A673 (cell line): Measurements from ENCODE around the gene YIF1B. TPM values are rescaled to one million over a fixed set of nuclear protein-coding genes. Genes with fewer than 3 reads are reported as not detected.
"Not testable (repeated sequence)": the region's sequence is repeated elsewhere in the genome, so short reads cannot be mapped to it uniquely, and the experiment has no call there.

ENCODE experiments used
- Bru-seq: library from RNA; stranded (reverse); fragments of 400-500 nt; gene quantifications from one replicate; lab custom pipeline; 2021; lab: Mats Ljungman, UMichigan
- BruChase-seq, 2 experiments: library from RNA; stranded (reverse); fragments of 400-500 nt; gene quantifications; one replicate each; lab custom pipeline; 2021; lab: Mats Ljungman, UMichigan
- BruUV-seq: library from RNA; stranded (reverse); fragments of 400-500 nt; replicated peaks from 2 replicates; lab custom pipeline; 2021; lab: Mats Ljungman, UMichigan
- CTCF ChIA-PET: fragments of 300-600 bp; sonication (Branson Sonifier 250); formaldehyde crosslinking; loops from one replicate; lab custom pipeline; 2022; ENCODE audit warnings: antibody characterized with exemption; lab: Charles Lee
- POLR2A ChIA-PET: fragments of 300-600 bp; sonication (Branson Sonifier 250); formaldehyde crosslinking; loops from one replicate; lab custom pipeline; 2022; ENCODE audit warnings: antibody characterized with exemption; ENCODE audit not compliant: low non-redundant PET; lab: Charles Lee
- DNase-seq: peaks from one replicate; pipeline ENCODE4 v3.0.0-alpha.2; 2015; ENCODE audit warnings: low spot score
- H3K27ac ChIP-seq: fragments of 200-600 bp; sonication (generic); 2 replicates; pipeline ENCODE4 v1.5.1; 2016; ENCODE audit warnings: mixed run types, low read depth, mild to moderate bottlenecking, mixed read lengths, antibody characterized with exemption, low read length; ENCODE audit not compliant: poor library complexity, severe bottlenecking
- H3K27me3 ChIP-seq: fragments of 200-600 bp; sonication (generic); replicated peaks from 2 replicates; pipeline ENCODE4 v1.6.1; 2017; ENCODE audit warnings: mixed run types, low read depth, mild to moderate bottlenecking, mixed read lengths, antibody characterized with exemption, low read length; ENCODE audit not compliant: insufficient read depth, poor library complexity
- H3K36me3 ChIP-seq: fragments of 200-600 bp; sonication (generic); 2 replicates; pipeline ENCODE4 v1.6.1; 2016; ENCODE audit warnings: mixed run types, mild to moderate bottlenecking, mixed read lengths, antibody characterized with exemption, low read length; ENCODE audit not compliant: insufficient read depth, poor library complexity, severe bottlenecking
- H3K4me1 ChIP-seq: fragments of 200-600 bp; sonication (generic); 2 replicates; pipeline ENCODE4 v1.6.1; 2017; ENCODE audit warnings: mixed run types, mild to moderate bottlenecking, mixed read lengths, antibody characterized with exemption, low read length; ENCODE audit not compliant: insufficient read depth, poor library complexity, severe bottlenecking
- H3K4me3 ChIP-seq: fragments of 200-600 bp; sonication (generic); 2 replicates; pipeline ENCODE4 v1.5.1; 2016; ENCODE audit warnings: low read depth, mixed run types, mild to moderate bottlenecking, mixed read lengths, low read length; ENCODE audit not compliant: poor library complexity, severe bottlenecking
- H3K9me3 ChIP-seq: fragments of 200-600 bp; sonication (generic); 2 replicates; pipeline ENCODE4 v1.6.1; 2016; ENCODE audit warnings: mixed run types, low read depth, mild to moderate bottlenecking, mixed read lengths, antibody characterized with exemption, low read length; ENCODE audit not compliant: poor library complexity, severe bottlenecking
- EZH2 ChIP-seq: fragments of 200-600 bp; sonication (generic); IDR thresholded peaks from 2 replicates; pipeline ENCODE4 v1.6.1; 2017; ENCODE audit warnings: borderline replicate concordance, low read depth, mild to moderate bottlenecking, mixed read lengths, antibody characterized with exemption, low read length; ENCODE audit not compliant: poor library complexity, severe bottlenecking
- intact Hi-C: fragments of 100-400 bp; cut with micrococcal nuclease; formaldehyde crosslinking; loops from one replicate; pipeline ENCODE4 v1.10.0; 2022; ENCODE audit not compliant: unreplicated experiment
- long read RNA-seq: library from polyadenylated mRNA; stranded (forward); transcript quantifications from one replicate; pipeline ENCODE4 v2.0.0, GENCODE V29; 2022
- total RNA-seq: library from RNA; stranded (reverse); gene quantifications from 2 replicates; pipeline ENCODE4 v1.2.3, GENCODE V29; 2021
- TF ChIP-seq, protein P1 (sequence below): fragments of 300-800, 200-600 bp; sonication (generic); conservative IDR thresholded peaks from 2 replicates; pipeline ENCODE4 v1.5.1; 2017; ENCODE audit warnings: low read depth, mild to moderate bottlenecking, antibody characterized with exemption, low read length, moderate library complexity, mixed read lengths

The YIF1B gene, protein sequence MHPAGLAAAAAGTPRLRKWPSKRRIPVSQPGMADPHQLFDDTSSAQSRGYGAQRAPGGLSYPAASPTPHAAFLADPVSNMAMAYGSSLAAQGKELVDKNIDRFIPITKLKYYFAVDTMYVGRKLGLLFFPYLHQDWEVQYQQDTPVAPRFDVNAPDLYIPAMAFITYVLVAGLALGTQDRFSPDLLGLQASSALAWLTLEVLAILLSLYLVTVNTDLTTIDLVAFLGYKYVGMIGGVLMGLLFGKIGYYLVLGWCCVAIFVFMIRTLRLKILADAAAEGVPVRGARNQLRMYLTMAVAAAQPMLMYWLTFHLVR
- total RNA-seq: 57.6 and 66.2 TPM in 2 replicates
- percentile 45 among the genes with signal in this experiment for Bru-seq, nascent RNA
- percentile 42 among the genes with signal in this experiment for BruChase-seq, experiment 1, labeled RNA remaining after a 2-hour chase
- percentile 58 among the genes with signal in this experiment for BruChase-seq, experiment 2, labeled RNA remaining after a 6-hour chase
- long read RNA-seq, transcript YIF1B-214 (8 exons, 940 nt): minor isoform, 12 of 167 reads
- long read RNA-seq, transcript YIF1B-201 (8 exons, 964 nt): minor isoform, 16 of 167 reads
- long read RNA-seq, transcript YIF1B-216 (8 exons, 1,181 nt): major isoform, 75 of 167 reads
- long read RNA-seq, transcript YIF1B-203 (8 exons, 1,225 nt): minor isoform, 32 of 167 reads
- long read RNA-seq, partial matches to known transcripts: 4 of 167 reads
- long read RNA-seq, other reads (novel, unspliced or antisense): 22 of 167 reads

DNA sequence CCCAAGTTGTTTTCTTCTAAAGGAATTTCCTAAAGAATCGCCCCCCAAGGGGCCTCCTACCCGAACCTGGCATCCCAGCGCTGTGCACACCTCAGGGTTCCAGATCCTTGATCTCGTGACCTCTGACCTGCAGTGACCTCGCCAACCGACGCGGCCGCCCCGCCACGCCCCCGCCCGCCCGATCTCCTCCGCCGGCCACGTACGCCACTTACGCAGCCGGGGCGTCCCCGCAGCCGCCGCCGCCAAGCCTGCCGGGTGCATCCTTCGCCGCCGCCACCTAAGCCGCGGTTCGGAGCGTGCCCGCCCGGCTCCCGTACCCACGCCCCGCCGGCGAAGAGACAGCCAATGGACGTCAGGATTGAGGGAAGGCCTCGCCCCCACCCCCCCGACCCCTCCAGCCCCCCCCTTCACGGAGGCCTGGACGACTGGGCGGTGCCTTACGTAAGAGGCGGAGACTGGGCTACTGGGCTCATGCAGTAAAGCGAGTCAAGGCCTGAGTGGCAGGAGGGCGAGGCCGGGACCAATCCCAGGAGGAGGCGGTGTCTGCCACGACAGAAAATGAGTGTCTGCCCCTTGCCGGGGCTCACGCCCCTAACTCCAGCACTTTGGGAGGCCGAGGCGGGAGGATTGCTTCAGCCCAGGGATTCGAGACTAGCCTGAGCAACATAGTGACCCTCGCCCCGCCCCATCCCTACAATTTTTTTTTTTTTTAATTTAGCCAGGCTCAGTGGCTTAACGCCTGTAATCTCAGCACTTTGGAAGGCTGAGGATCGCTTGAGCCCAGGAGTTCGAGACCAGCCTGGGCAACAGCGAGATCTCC, at the start of gene YIF1B:
Gene YIF1B, minus strand, starts transcription at position 291 of the 820 bp plus-strand sequence. Its CDS starts 30 bp downstream, at position 261.
- intact Hi-C loops: loop anchor here (5.0 kb wide), 1 partner anchor 69 kb away; no protein-coding TSS in a partner anchor

DNA sequence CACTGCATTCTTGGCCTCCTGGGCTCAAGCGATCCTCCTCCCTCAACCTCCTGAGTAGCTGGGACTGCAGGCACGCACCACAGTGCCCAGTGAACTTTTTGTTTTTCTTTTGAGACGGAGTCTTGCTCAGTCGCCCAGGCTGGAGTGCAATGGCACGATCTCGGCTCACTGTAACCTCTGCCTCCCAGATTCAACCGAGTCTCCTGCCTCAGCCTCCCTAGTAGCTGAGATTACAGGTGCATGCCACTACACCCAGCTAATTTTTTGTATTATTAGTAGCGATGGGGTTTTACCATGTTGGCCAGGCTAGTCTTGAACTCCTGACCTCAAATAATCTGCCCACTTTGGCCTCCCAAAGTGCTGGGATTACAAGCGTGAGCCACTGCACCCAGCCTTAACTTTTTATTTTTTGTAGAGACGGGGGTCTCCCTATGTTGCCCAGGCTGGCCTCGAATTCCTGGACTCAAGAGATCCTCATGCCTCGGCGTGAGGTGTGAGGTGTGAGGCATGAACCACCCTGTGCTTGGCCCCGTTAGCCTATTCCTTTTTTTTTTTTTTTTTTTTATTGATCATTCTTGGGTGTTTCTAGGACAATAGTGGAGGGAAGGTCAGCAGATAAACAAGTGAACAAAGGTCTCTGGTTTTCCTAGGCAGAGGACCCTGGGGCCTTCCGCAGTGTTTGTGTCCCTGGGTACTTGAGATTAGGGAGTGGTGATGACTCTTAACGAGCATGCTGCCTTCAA, 47.4 kb upstream of the YIF1B start:
- CTCF ChIA-PET, DNase-seq, intact Hi-C loops, BruUV-seq, H3K4me1 ChIP-seq, POLR2A ChIA-PET, H3K27ac ChIP-seq, H3K36me3 ChIP-seq, H3K9me3 ChIP-seq: not testable (repeated sequence)
- H3K27me3 ChIP-seq: peaks cover 35% of the 10 kb centered on the region
- peak overlapping the region; percentile 50 for H3K4me3 ChIP-seq

More for the DNA sequence above, at the start of gene YIF1B:
- DNase-seq: peak; percentile 98
- Histone ChIP-seq H3K27ac (peak within 1 kb of the TSS; percentile 85), H3K4me1 (peaks cover 12% of the 10 kb centered on the region), H3K9me3 (no peaks in the 10 kb centered on the region), H3K27me3 (peaks cover 24% of the 10 kb centered on the region), H3K4me3 (peak within 1 kb of the TSS; percentile 86), H3K36me3 (no peaks in the 10 kb centered on the region)
- no TSS peak for BruUV-seq
- POLR2A ChIA-PET: no interaction called here
- CTCF ChIA-PET: no interaction called here
- no peak for TF ChIP-seq EZH2
- TF ChIP-seq, protein P1, sequence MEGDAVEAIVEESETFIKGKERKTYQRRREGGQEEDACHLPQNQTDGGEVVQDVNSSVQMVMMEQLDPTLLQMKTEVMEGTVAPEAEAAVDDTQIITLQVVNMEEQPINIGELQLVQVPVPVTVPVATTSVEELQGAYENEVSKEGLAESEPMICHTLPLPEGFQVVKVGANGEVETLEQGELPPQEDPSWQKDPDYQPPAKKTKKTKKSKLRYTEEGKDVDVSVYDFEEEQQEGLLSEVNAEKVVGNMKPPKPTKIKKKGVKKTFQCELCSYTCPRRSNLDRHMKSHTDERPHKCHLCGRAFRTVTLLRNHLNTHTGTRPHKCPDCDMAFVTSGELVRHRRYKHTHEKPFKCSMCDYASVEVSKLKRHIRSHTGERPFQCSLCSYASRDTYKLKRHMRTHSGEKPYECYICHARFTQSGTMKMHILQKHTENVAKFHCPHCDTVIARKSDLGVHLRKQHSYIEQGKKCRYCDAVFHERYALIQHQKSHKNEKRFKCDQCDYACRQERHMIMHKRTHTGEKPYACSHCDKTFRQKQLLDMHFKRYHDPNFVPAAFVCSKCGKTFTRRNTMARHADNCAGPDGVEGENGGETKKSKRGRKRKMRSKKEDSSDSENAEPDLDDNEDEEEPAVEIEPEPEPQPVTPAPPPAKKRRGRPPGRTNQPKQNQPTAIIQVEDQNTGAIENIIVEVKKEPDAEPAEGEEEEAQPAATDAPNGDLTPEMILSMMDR: no peak

DNA sequence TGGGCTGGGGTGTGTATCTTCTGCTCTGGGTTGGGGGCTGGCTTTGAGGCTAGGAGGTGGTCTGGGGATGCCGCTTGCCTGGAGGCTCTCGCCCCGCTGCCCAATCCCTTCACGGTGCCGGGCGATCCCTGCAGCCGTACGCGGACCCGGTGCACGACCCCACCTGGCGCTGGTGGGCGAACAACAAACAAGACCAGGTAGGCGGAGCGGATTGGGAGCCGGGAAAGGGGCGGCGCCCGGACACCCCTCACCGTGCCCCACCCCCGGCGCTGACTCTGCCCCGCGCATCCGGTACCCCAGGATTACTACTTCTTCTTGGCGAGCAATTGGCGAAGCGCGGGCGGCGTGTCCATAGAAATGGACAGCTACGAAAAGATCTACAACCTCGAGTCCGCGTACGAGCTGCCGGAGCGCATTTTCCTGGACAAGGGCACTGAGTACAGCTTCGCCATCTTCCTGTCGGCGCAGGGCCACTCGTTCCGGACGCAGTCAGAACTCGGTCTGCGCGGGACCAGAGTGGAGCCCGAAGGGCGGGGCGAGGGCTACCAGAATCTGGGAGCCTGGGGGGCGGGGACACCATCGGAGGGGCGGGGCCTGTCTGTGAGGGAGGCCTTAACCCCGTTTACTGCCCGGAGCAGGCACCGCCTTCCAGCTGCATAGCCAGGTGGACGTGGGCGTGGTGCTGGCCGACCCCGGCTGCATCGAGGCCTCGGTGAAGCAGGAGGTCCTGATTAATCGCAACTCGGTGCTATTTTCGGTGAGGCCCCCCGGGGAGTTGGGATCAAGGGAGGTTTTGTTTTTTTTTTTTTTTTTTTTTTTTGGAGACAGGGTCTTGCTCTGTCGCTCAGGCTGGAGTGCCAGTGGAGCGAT, 46.6 kb upstream of the YIF1B start:
- H3K4me3 ChIP-seq: peak overlapping the region; percentile 50
- intact Hi-C loops: no loop called here
- H3K27ac ChIP-seq: no peak overlapping the region
- DNase-seq: peak; percentile 81
- POLR2A ChIA-PET: no interaction called here
- CTCF ChIA-PET: interaction anchor here (0.7 kb wide), 1 partner anchor 358 kb away, joined by 3 read pairs; no protein-coding TSS in a partner anchor
- peaks cover 37% of the 10 kb centered on the region for H3K27me3 ChIP-seq
- BruUV-seq: no TSS peak
- H3K9me3 ChIP-seq: no peaks in the 10 kb centered on the region
- H3K4me1 ChIP-seq: no peaks in the 10 kb centered on the region
- H3K36me3 ChIP-seq: no peaks in the 10 kb centered on the region
- TF ChIP-seq, protein P1: no peak
- no peak for TF ChIP-seq EZH2
